ENCODE data around the gene CSTA.

CSTA gene

GRCh38 chr3:122382888-122383666, 58.0 kb downstream of the CSTA start, which contains the start of gene MIX23:
Gene MIX23, minus strand, starts transcription at chr3:122383231. Its CDS starts 7 bp downstream, at chr3:122383224.
- peak; percentile 73 for DNase-seq

DNA sequence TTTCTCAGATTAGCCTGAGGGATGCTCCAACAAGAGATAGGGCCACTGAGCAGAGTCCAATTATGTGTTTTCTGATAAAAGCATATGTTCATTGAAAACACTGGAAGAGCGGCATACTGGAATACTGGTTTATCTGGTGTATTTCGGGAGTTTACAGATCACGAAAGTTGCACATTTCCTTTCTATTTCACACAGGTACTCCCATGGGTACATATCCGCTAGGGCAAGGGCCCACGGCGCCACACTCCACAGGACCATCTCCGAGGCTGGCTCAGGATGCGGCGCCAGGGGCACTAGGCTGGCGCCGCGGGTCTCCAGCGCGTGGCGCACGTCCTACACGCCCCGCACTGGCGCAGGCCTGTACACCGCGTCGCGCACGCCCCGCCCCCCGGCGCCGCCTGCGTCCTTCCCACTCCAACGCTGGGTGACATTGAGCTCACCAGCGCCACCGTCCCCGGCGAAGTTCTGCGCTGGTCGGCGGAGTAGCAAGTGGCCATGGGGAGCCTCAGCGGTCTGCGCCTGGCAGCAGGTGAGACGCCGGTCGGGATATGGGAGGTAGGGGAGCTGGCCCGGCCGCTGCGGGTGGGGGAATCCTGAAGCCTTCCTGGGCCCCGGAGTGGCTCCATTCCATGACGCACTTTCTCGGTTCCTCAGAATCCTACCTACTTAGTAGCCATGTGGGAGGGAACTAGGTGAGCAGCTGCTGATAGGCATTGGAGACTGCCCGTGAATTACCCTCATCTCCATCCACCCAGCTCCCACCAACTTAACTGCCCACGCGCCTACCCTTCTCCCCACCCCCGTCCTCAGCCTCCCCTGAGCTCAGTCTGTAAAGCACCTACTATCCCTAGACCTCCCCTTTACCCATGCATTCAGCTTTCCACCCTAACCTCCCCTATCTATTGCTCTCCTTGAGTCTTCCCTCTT, 59.0 kb downstream of the CSTA start, which contains the start of gene FAM162A:
Gene FAM162A, plus strand, starts transcription at position 412 of the 927 bp plus-strand sequence. Its CDS starts 84 bp downstream, at position 496.
- peak; percentile 65 for DNase-seq

GRCh38 chr3:122387709-122388108, 62.7 kb downstream of the CSTA start:
- DNase-seq: no peak

GRCh38 chr3:122389197-122389596, 64.1 kb downstream of the CSTA start:
- DNase-seq: no peak

DNA sequence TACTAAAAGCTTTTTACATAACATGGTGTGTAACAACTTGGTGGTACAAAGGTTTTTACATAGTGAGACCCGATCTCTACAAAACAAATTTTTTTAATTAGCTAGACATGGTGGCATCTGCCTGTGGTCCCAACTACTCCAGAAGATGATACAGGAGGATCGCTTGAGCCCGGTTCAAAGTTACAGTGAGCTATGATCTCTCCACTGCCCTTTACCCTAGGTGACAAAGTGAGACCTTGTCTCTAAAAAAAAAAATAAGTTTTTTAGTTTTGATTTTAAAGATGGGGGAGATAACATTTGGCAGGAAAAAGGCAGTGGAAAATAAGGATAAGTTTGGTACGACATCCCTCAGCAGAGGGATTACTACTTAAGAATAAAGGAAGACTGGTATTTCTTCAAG, 64.8 kb downstream of the CSTA start:
- no peak for DNase-seq

- no peak for DNase-seq
These were observed 65.6 kb downstream of the CSTA start for GRCh38 chr3:122390665-122391064.

Measured in NCI-H1417 treated with DMSO at 0.1 percent for 48 hours (cell line).